HEK293T (cell line): ENCODE measurements around the gene FAM149B1.

Experiments used
- CTCF ChIA-PET: fragments of 350-600 bp; formaldehyde crosslinking; extraction: SDS; loops from one replicate; lab custom pipeline; 2021; ENCODE audit warnings: antibody characterized with exemption, inconsistent platforms; lab: Yijun Ruan, JAX
- POLR2A ChIA-PET: fragments of 350-600 bp; formaldehyde crosslinking; extraction: SDS; loops from one replicate; lab custom pipeline; 2020; ENCODE audit warnings: antibody characterized with exemption, inconsistent platforms; lab: Yijun Ruan, JAX
- DNase-seq: peaks from one replicate; pipeline ENCODE4 v3.0.0; 2012; ENCODE audit warnings: mixed read lengths; ENCODE audit errors: extremely low spot score
- ARNT ChIP-seq: fragments of 450-650 bp; IDR thresholded peaks from 2 replicates; pipeline ENCODE4 v1.6.1; 2017; ENCODE audit warnings: mild to moderate bottlenecking
- BHLHE40 ChIP-seq: fragments of 450-650 bp; IDR thresholded peaks from 2 replicates; pipeline ENCODE4 v1.6.1; 2016; ENCODE audit warnings: mild to moderate bottlenecking, moderate library complexity, borderline replicate concordance
- CTBP1 ChIP-seq: fragments of 450-650 bp; IDR thresholded peaks from 2 replicates; pipeline ENCODE4 v1.6.1; 2016; ENCODE audit warnings: borderline replicate concordance
- ELF4 ChIP-seq: fragments of 450-650 bp; IDR thresholded peaks from 2 replicates; pipeline ENCODE4 v1.6.1; 2017; ENCODE audit warnings: antibody characterized with exemption
- FOXA1 ChIP-seq: fragments of 450-650 bp; IDR thresholded peaks from 2 replicates; pipeline ENCODE4 v1.6.1; 2016; ENCODE audit warnings: mild to moderate bottlenecking
- FOXK2 ChIP-seq: fragments of 450-650 bp; IDR thresholded peaks from 2 replicates; pipeline ENCODE4 v1.6.1; 2016; ENCODE audit warnings: mild to moderate bottlenecking
- FOXM1 ChIP-seq: fragments of 450-650 bp; IDR thresholded peaks from 2 replicates; pipeline ENCODE4 v1.6.1; 2017; ENCODE audit warnings: mild to moderate bottlenecking, borderline replicate concordance
- HDGF ChIP-seq: fragments of 450-650 bp; IDR thresholded peaks from 2 replicates; pipeline ENCODE4 v1.6.1; 2017; ENCODE audit warnings: antibody characterized with exemption, borderline replicate concordance
- L3MBTL2 ChIP-seq: fragments of 450-650 bp; conservative IDR thresholded peaks from 2 replicates; pipeline ENCODE4 v1.6.1; 2016; ENCODE audit warnings: mild to moderate bottlenecking
- LEF1 ChIP-seq: fragments of 450-650 bp; IDR thresholded peaks from 2 replicates; pipeline ENCODE4 v1.6.1; 2017; ENCODE audit warnings: mild to moderate bottlenecking, borderline replicate concordance
- NFRKB ChIP-seq: fragments of 450-650 bp; IDR thresholded peaks from 2 replicates; pipeline ENCODE4 v1.6.1; 2016; ENCODE audit warnings: mild to moderate bottlenecking, moderate library complexity
- PKNOX1 ChIP-seq: fragments of 450-650 bp; IDR thresholded peaks from 2 replicates; pipeline ENCODE4 v1.6.1; 2016
- SP1 ChIP-seq: fragments of 450-650 bp; IDR thresholded peaks from 2 replicates; pipeline ENCODE4 v1.6.1; 2017
- SUZ12 ChIP-seq: fragments of 450-650 bp; IDR thresholded peaks from 2 replicates; pipeline ENCODE4 v1.6.1; 2016; ENCODE audit warnings: mild to moderate bottlenecking
- TARDBP ChIP-seq: fragments of 450-650 bp; IDR thresholded peaks from 2 replicates; pipeline ENCODE4 v1.6.1; 2016
- ZNF384 ChIP-seq: fragments of 450-650 bp; IDR thresholded peaks from 2 replicates; pipeline ENCODE4 v1.6.1; 2016

FAM149B1 gene

GRCh38 chr10:73156054-73156453 is 11.9 kb upstream of the FAM149B1 start:
- CTCF ChIA-PET, result interaction anchor here (0.6 kb wide), 1 partner anchor 60 kb away, joined by 3 read pairs; no protein-coding TSS in a partner anchor
- TF ChIP-seq SP1 (no peak), SUZ12 (no peak), FOXA1 (no peak), ARNT (no peak), HDGF (no peak), L3MBTL2 (no peak), PKNOX1 (no peak), TARDBP (no peak)
- POLR2A ChIA-PET, result interaction anchor here (1.3 kb wide), 1 partner anchor 59 kb away, joined by 3 read pairs; no protein-coding TSS in a partner anchor

GRCh38 chr10:73159038-73159648 is 8.8 kb upstream of the FAM149B1 start:
- ChIA-PET POLR2A (interaction anchor here (1.2 kb wide), 1 partner anchor 9 kb away, joined by 3 read pairs; the partner anchor contains the start of genes ECD and FAM149B1), CTCF (interaction anchor here (1.1 to 2.0 kb wide), 3 partner anchors 9 to 62 kb away, joined by 5 to 7 read pairs (median 5); partner anchors contain the start of genes ECD, FAM149B1 and P4HA1)
- TF ChIP-seq SP1 (no peak), ZNF384 (no peak), L3MBTL2 (no peak), TARDBP (no peak), CTBP1 (no peak), NFRKB (no peak), BHLHE40 (no peak)
- DNase-seq, result peak; percentile 47

More at GRCh38 chr10:73156054-73156453, 11.9 kb upstream of the FAM149B1 start:
- no peak for DNase-seq

- TF ChIP-seq CTBP1, result no peak
- TF ChIP-seq SUZ12, result no peak
- no peak for TF ChIP-seq HDGF
- no peak for TF ChIP-seq FOXA1
- no peak for TF ChIP-seq ELF4
- no peak for TF ChIP-seq ARNT
- no peak for TF ChIP-seq LEF1
- TF ChIP-seq PKNOX1, result no peak
- TF ChIP-seq FOXM1, result no peak
- no peak for TF ChIP-seq NFRKB
- no peak for TF ChIP-seq ZNF384
- no peak for TF ChIP-seq TARDBP
- TF ChIP-seq BHLHE40, result no peak
- TF ChIP-seq FOXK2, result no peak
- TF ChIP-seq L3MBTL2, result no peak
- TF ChIP-seq SP1, result no peak
- no peak for DNase-seq
- CTCF ChIA-PET, result no interaction called here
- POLR2A ChIA-PET, result no interaction called here
Measured at GRCh38 chr10:73161079-73161478, 6.8 kb upstream of the FAM149B1 start.

- POLR2A ChIA-PET, result no interaction called here
- CTCF ChIA-PET, result no interaction called here
- DNase-seq, result no peak
- TF ChIP-seq FOXM1 (no peak), LEF1 (no peak)
Measured at GRCh38 chr10:73161662-73162061, 6.3 kb upstream of the FAM149B1 start.

GRCh38 chr10:73163096-73163495 is 4.8 kb upstream of the FAM149B1 start:
- POLR2A ChIA-PET, result no interaction called here
- DNase-seq, result no peak
- CTCF ChIA-PET, result no interaction called here
- TF ChIP-seq HDGF (no peak), LEF1 (no peak), FOXA1 (no peak), ELF4 (no peak), ZNF384 (no peak), NFRKB (no peak), L3MBTL2 (no peak), FOXK2 (no peak), SUZ12 (no peak)

GRCh38 chr10:73166972-73167371 is 947 bp upstream of the FAM149B1 start:
- ChIA-PET POLR2A (interaction anchor here (1.4 to 2.3 kb wide), 2 partner anchors 11 to 70 kb away, joined by 3 to 13 read pairs; partner anchors contain the start of gene P4HA1), CTCF (no interaction called here)
- DNase-seq, result no peak
- no peak for TF ChIP-seq ZNF384
- TF ChIP-seq NFRKB, result no peak
- TF ChIP-seq L3MBTL2, result no peak
- TF ChIP-seq BHLHE40, result no peak
- TF ChIP-seq FOXK2, result no peak
- TF ChIP-seq PKNOX1, result no peak
- TF ChIP-seq SUZ12, result no peak
- TF ChIP-seq FOXM1, result no peak
- TF ChIP-seq HDGF, result no peak
- TF ChIP-seq LEF1, result no peak
- no peak for TF ChIP-seq FOXA1
- TF ChIP-seq ELF4, result no peak
- no peak for TF ChIP-seq ARNT
- no peak for TF ChIP-seq SP1
